ENCODE data around the gene CHMP4A. TPM values are rescaled to one million over a fixed set of nuclear protein-coding genes. Genes with fewer than 3 reads are reported as not detected.

Gene CHMP4A
- total RNA-seq, 1 experiment from 2014 or later = 34.6 TPM

DNA sequence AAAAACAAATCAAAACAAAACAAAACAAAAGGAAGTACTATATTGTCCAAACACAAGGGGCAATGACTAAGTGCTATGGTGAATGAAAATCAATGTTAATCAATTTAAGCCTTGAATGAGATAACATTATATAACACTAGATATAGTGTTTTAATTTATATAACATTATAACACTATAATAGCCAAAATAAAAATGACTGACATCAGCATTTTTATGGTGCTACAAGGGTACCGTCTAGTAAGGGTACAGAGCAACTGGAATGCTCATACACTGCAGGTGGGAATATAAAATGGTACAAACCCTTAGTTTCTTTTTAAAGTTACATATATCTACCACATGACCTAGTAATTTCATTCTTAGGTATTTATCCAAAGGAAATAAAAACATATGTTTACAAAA, 13.2 kb upstream of the CHMP4A start:
- CTCF ChIA-PET = no interaction called here
- TF ChIP-seq TCF7L2 (IDR thresholded peaks at IDR 0.05; ENCODE audit: borderline replicate concordance, extremely low read depth, insufficient read depth, insufficient read length) (no peak), SRF (IDR thresholded peaks at IDR 0.05; ENCODE audit: low read depth) (no peak), POLR2A (IDR thresholded peaks at IDR 0.05; ENCODE audit: borderline replicate concordance, extremely low read depth, insufficient read depth, insufficient read length) (no peak), ZNF274 (IDR thresholded peaks at IDR 0.05; ENCODE audit: low read depth, low read length) (no peak), SP1 (IDR thresholded peaks at IDR 0.05; ENCODE audit: low read depth) (no peak), ELF1 (IDR thresholded peaks at IDR 0.05; ENCODE audit: borderline replicate concordance, low read depth) (no peak), CTCF (IDR thresholded peaks at IDR 0.05 in 2 of 3, conservative IDR thresholded peaks at IDR 0.05 in 1 of 3; ENCODE audit: borderline replicate concordance in 1 of 3, insufficient read depth in 1 of 3, low read depth in 2 of 3, low read length in 2 of 3) (no peak), RAD21 (IDR thresholded peaks at IDR 0.05; ENCODE audit: low read depth) (no peak), REST (IDR thresholded peaks at IDR 0.05; ENCODE audit: low read depth) (no peak), FOSL1 (IDR thresholded peaks at IDR 0.05; ENCODE audit: low read depth) (no peak), CBX3 (IDR thresholded peaks at IDR 0.05; ENCODE audit: low read depth) (no peak)
- RAD21 ChIA-PET (ENCODE audit: low non-redundant PET in 1 of 2, low total read pairs in 2 of 2, uncharacterized antibody in 2 of 2, unreplicated experiment in 2 of 2) = no interaction called here
- Histone ChIP-seq H3K79me2 (ENCODE audit: insufficient read depth, low read length) (peaks cover 92% of the 10 kb centered on the region), H2AFZ (ENCODE audit: low read depth, low read length, poor library complexity, severe bottlenecking) (no peak overlapping the region), H3K4me1 (ENCODE audit: control insufficient read depth in 1 of 2, insufficient read depth in 2 of 2, low read length in 2 of 2) (peaks cover 7 to 10% of the 10 kb centered on the region in 2 experiments; a peak in 3 of 4 replicates), H3K4me3 (replicated peaks in 1 of 2; ENCODE audit: low read depth in 1 of 2, low read length in 2 of 2) (no peak overlapping the region), H3K27me3 (ENCODE audit: insufficient read depth, low read length) (no peaks in the 10 kb centered on the region), H3K9me2 (ENCODE audit: insufficient read depth) (no peaks in the 10 kb centered on the region), H3K4me2 (ENCODE audit: low read length) (no peak overlapping the region), H3K9me3 (ENCODE audit: control insufficient read depth in 1 of 2, insufficient read depth in 1 of 2, low read depth in 1 of 2, low read length in 2 of 2) (no peaks in the 10 kb centered on the region), H4K20me1 (ENCODE audit: insufficient read depth) (no peaks in the 10 kb centered on the region), H3K36me3 (ENCODE audit: control insufficient read depth in 1 of 2, insufficient read depth in 2 of 2, low read length in 2 of 2) (peaks cover 4 to 10% of the 10 kb centered on the region in 2 experiments; a peak in 3 of 4 replicates), H3K27ac (ENCODE audit: low read depth, low read length) (no peak overlapping the region), H3K9ac (ENCODE audit: low read length) (no peak overlapping the region)
- POLR2A ChIA-PET = no interaction called here
- ATAC-seq (no peak), DNase-seq (ENCODE audit: low read depth, low spot score) (no peak)
- no TSS peak for BruUV-seq (replicated peaks)
- intact Hi-C loops (cut with micrococcal nuclease) = no loop called here

Measured in HCT116 (cell line).